ENCODE results near the gene STK39.
A peak's percentile ranks its signal among the peaks of the same experiment; 100 is the strongest.

STK39 gene

GRCh38 chr2:168247341-168248261 is at the start of gene STK39:
Gene STK39, minus strand, starts transcription at chr2:168247595. Its CDS starts 160 bp downstream, at chr2:168247435.
- TF ChIP-seq CTCF (IDR thresholded peaks at IDR 0.05; ENCODE audit: low read length, missing control alignments) = no peak
- H3K4me3 ChIP-seq (replicated peaks; ENCODE audit: low read depth, low read length) = peak within 1 kb of the TSS; percentile 76
- peak; percentile 70 for DNase-seq (ENCODE audit: low read depth)

- H3K4me3 ChIP-seq (replicated peaks; ENCODE audit: low read depth, low read length) = no peak overlapping the region
- DNase-seq (ENCODE audit: low read depth) = no peak
- no peak for TF ChIP-seq CTCF (IDR thresholded peaks at IDR 0.05; ENCODE audit: low read length, missing control alignments)
These were observed 47.7 kb upstream of the STK39 start for GRCh38 chr2:168295051-168295450.

- no peak for TF ChIP-seq CTCF (IDR thresholded peaks at IDR 0.05; ENCODE audit: low read length, missing control alignments)
- H3K4me3 ChIP-seq (replicated peaks; ENCODE audit: low read depth, low read length) = no peak overlapping the region
- no peak for DNase-seq (ENCODE audit: low read depth)
These were observed 47.0 kb upstream of the STK39 start for GRCh38 chr2:168294409-168294808.

GRCh38 chr2:168293766-168294165 is 46.4 kb upstream of the STK39 start:
- H3K4me3 ChIP-seq (replicated peaks; ENCODE audit: low read depth, low read length) = no peak overlapping the region
- DNase-seq (ENCODE audit: low read depth) = no peak
- TF ChIP-seq CTCF (IDR thresholded peaks at IDR 0.05; ENCODE audit: low read length, missing control alignments) = peak; percentile 3

- no peak for DNase-seq (ENCODE audit: low read depth)
- H3K4me3 ChIP-seq (replicated peaks; ENCODE audit: low read depth, low read length) = no peak overlapping the region
- no peak for TF ChIP-seq CTCF (IDR thresholded peaks at IDR 0.05; ENCODE audit: low read length, missing control alignments)
These were observed 43.0 kb upstream of the STK39 start for GRCh38 chr2:168290391-168290790.

- TF ChIP-seq CTCF (IDR thresholded peaks at IDR 0.05; ENCODE audit: low read length, missing control alignments) = no peak
These were observed 42.5 kb upstream of the STK39 start for GRCh38 chr2:168289880-168290279.

More at GRCh38 chr2:168289880-168290279, 42.5 kb upstream of the STK39 start:
- no peak for DNase-seq (ENCODE audit: low read depth)
- no peak overlapping the region for H3K4me3 ChIP-seq (replicated peaks; ENCODE audit: low read depth, low read length)
